HUES48 (cell line): ENCODE results near the gene HECTD1.
"Not testable (repeated sequence)": the region's sequence is repeated elsewhere in the genome, so short reads cannot be mapped to it uniquely, and the experiment has no call there.

Source experiments
- H3K27ac ChIP-seq: one replicate; pipeline ENCODE4 v1.7.0; 2013; ENCODE audit warnings: low read depth, low read length, inconsistent platforms
- H3K27me3 ChIP-seq: 2 replicates; pipeline ENCODE4 v1.6.1; 2013; ENCODE audit warnings: mild to moderate bottlenecking, low read length; ENCODE audit not compliant: control insufficient read depth, insufficient read depth
- H3K36me3 ChIP-seq: 2 replicates; pipeline ENCODE4 v1.6.1; 2013; ENCODE audit warnings: low read length; ENCODE audit not compliant: control insufficient read depth, insufficient read depth
- H3K4me1 ChIP-seq: 2 replicates; pipeline ENCODE4 v1.6.1; 2013; ENCODE audit warnings: mild to moderate bottlenecking, low read length; ENCODE audit not compliant: control insufficient read depth, insufficient read depth
- H3K4me3 ChIP-seq: 2 replicates; pipeline ENCODE4 v1.5.1; 2013; ENCODE audit warnings: mild to moderate bottlenecking, low read depth, low read length
- H3K9ac ChIP-seq: 2 replicates; pipeline ENCODE4 v1.6.1; 2013; ENCODE audit warnings: mild to moderate bottlenecking, low read depth, low read length, moderate library complexity
- H3K9me3 ChIP-seq: 2 replicates; pipeline ENCODE4 v1.6.1; 2013; ENCODE audit warnings: low read length; ENCODE audit not compliant: control insufficient read depth, insufficient read depth

HECTD1 gene

DNA sequence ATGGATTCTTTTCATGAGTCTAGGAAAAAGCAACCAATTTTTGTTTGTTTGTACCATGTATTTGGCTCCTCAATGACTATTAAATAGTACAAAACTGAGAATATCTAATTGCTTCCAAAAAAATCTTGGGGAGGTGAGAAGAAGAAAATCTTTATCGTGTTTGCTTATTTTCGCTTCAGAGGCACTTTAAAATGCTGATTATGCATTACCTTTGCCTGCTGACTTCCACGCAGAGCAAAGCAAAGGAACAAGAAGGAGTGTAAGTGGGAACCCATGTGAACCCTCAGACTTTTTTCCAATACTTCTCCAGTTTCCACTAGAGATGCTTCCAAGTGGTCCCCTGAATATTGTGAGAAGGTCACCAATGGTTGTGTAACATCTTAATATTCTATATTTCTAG, 138.2 kb downstream of the HECTD1 start:
- H3K9ac ChIP-seq = no peak overlapping the region
- H3K4me3 ChIP-seq = no peak overlapping the region
- no peak overlapping the region for H3K27ac ChIP-seq
- H3K9me3 ChIP-seq = no peaks in the 10 kb centered on the region
- no peaks in the 10 kb centered on the region for H3K27me3 ChIP-seq
- no peaks in the 10 kb centered on the region for H3K36me3 ChIP-seq
- H3K4me1 ChIP-seq = no peaks in the 10 kb centered on the region

GRCh38 chr14:31068235-31068634, 139.4 kb downstream of the HECTD1 start:
- H3K36me3 ChIP-seq = no peaks in the 10 kb centered on the region
- no peak overlapping the region for H3K27ac ChIP-seq
- no peaks in the 10 kb centered on the region for H3K27me3 ChIP-seq
- no peaks in the 10 kb centered on the region for H3K9me3 ChIP-seq
- no peaks in the 10 kb centered on the region for H3K4me1 ChIP-seq
- no peak overlapping the region for H3K4me3 ChIP-seq
- H3K9ac ChIP-seq = no peak overlapping the region

DNA sequence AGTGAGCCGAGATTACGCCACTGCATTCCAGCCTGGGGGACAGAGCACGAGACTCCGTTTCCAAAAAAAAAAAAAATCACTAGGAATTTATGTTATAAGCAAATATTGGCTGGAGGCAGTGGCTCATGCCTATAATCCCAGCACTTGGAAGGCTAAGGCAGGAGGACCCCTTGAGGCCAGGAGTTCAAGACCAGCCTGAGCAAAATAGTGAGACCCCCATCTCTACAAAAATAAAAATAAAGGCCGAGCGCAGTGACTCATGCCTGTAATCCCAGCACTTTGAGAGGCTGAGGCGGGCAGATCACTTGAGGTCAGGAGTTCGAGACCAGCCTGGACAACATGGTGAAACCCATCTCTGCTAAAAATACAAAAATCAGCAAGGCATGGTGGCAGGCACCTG, 144.7 kb downstream of the HECTD1 start:
- not testable (repeated sequence) for H3K9me3 ChIP-seq, H3K27me3 ChIP-seq, H3K36me3 ChIP-seq, H3K9ac ChIP-seq, H3K27ac ChIP-seq, H3K4me3 ChIP-seq
- H3K4me1 ChIP-seq = peaks cover 18% of the 10 kb centered on the region

DNA sequence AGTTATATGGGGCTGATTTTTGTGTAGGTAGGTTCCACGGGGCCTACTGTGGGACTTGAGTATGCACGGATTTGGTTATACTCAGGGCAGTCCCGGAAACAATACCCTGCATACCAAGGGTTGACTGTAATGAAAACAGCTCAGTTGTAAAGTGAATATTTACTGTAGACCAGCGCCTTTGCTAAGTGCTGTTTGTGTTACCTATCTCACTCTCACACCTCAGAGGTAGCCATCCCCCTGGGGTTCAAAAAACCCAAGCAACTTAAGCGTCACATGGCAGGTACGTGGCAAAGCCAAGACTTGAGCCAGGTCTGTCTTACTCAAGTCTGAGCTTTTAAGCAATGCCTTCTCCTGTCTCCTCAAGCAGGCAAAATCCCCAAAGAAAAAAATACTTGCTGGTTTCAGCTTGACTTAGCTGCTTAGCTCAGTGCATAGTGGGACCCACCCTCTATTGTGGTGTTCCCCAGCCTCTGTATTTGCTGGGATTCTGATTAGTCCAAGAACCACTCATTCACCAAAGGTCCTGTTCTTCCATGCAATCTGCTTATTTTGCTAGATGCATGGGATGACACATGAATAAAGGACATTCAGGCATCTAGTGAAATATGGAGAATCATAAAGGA, 147.2 kb downstream of the HECTD1 start:
- no peak overlapping the region for H3K4me3 ChIP-seq
- peak overlapping the region; percentile 74 for H3K27ac ChIP-seq
- no peaks in the 10 kb centered on the region for H3K9me3 ChIP-seq
- no peaks in the 10 kb centered on the region for H3K27me3 ChIP-seq
- no peaks in the 10 kb centered on the region for H3K36me3 ChIP-seq
- H3K4me1 ChIP-seq = peaks cover 18% of the 10 kb centered on the region
- no peak overlapping the region; the same call in 1 of the 2 replicates for H3K9ac ChIP-seq

GRCh38 chr14:31059152-31059924, 148.3 kb downstream of the HECTD1 start:
- H3K9ac ChIP-seq = peak overlapping the region; percentile 5; the same call in 1 of the 2 replicates
- no peak overlapping the region for H3K4me3 ChIP-seq
- H3K36me3 ChIP-seq = no peaks in the 10 kb centered on the region
- peak overlapping the region; percentile 80 for H3K27ac ChIP-seq
- peaks cover 18% of the 10 kb centered on the region for H3K4me1 ChIP-seq
- no peaks in the 10 kb centered on the region for H3K27me3 ChIP-seq
- H3K9me3 ChIP-seq = no peaks in the 10 kb centered on the region

DNA sequence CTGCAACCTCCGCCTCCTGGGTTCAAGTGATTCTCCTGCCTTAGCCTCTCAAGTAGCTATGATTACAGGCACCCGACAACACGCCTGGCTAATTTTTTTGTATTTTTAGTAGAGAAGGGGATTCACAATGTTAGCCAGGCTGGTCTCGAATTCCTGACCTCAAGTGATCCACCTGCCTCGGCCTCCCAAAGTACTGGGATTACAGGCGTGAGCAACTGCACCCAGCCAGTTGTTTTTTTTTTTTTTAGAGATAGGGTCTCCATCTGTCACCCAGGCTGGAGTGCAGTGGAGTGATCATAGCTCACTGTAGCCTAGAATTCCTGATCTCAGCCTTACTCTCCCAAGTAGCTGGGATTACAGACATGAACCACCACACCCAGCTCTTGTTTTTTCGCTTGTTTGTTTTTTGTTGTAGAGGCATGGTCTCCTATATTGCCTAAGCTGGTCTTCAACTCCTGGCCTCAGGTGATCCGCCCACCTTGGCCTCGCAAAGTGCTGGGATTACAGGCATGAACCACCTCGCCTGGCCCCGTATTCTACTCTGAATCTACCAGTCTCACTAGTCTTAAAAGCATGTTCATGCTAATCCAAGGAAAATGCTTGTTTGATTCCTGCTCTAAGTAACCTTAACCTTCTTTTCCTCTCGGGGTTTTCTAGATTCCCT, 149.8 kb downstream of the HECTD1 start:
- Histone ChIP-seq H3K4me1 (peaks cover 18% of the 10 kb centered on the region), H3K27ac (no peak overlapping the region), H3K9me3 (no peaks in the 10 kb centered on the region), H3K27me3 (no peaks in the 10 kb centered on the region), H3K4me3 (no peak overlapping the region), H3K9ac (no peak overlapping the region), H3K36me3 (no peaks in the 10 kb centered on the region)

DNA sequence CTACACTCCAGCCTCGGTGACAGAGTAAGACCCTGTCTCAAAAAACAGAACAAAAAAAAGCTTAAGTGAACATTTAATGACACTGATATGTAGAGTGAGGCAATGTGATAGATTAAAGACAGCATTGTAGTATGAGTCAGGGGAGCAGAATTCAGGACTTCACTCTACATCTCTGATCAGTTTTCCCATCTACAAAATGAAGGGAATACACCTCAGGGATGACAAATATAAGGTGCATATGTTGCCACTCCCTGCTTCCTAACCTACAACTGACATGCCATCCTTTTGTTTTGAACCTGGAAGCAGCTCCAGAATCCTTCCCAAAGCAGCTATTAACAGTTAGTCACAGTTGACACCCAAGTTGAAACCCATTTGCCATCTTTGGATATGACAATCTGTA, 150.6 kb downstream of the HECTD1 start:
- Histone ChIP-seq H3K9ac (no peak overlapping the region), H3K4me3 (no peak overlapping the region), H3K4me1 (peaks cover 18% of the 10 kb centered on the region), H3K36me3 (no peaks in the 10 kb centered on the region), H3K27me3 (no peaks in the 10 kb centered on the region), H3K9me3 (no peaks in the 10 kb centered on the region), H3K27ac (no peak overlapping the region)

DNA sequence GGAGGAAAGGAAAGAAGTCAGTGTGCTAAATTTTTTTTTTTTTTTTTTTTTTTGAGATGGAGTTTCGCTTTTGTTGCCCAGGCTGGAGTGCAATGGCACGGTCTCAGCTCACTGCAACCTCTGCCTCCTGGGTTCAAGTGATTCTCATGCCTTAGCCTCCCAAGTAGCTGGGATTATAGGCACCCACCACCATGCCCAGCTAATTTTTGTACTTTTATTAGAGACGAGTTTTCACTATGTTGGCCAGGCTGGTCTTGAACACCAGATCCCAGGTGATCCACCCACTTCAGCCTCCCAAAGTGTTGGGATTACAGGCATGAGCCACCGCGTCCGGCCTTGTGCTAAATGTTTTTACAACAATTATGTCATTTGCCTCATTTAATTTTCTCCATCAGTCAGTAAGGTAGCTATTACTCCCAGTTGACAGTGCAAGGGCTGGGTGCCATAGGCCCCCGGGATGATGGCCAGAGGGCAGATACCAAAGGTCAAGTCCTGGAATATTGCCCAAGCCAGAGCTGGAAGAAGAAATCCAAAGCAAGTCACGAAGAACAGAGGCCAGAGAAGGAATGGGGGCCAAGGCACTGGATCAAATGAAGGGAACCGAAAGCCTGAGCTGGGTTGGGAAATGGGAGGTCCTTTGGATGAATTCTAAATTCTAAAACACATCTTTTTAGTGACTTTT, 154.5 kb downstream of the HECTD1 start:
- not testable (repeated sequence) for H3K4me1 ChIP-seq, H3K27me3 ChIP-seq, H3K36me3 ChIP-seq, H3K9ac ChIP-seq, H3K27ac ChIP-seq, H3K9me3 ChIP-seq, H3K4me3 ChIP-seq

DNA sequence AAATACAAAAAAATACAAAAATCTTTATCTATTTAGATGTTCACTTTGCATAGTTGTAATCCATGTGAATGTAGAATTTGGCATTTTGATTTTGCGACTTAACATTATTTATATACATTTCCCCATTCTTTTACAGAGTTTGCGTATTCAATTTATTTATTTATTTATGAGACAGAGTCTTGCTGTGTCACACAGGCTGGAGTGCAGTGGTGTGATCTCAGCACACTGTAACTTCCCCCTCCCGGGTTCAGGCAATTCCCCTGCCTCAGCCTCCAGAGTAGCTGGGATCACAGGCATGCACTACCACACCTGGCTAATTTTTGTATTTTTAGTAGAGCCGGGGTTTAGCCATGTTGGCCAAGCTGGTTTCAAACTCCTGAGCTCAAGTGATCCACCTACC, 156.1 kb downstream of the HECTD1 start:
- Histone ChIP-seq H3K27ac (no peak overlapping the region), H3K27me3 (no peaks in the 10 kb centered on the region), H3K4me1 (no peaks in the 10 kb centered on the region), H3K36me3 (no peaks in the 10 kb centered on the region), H3K9ac (no peak overlapping the region), H3K4me3 (no peak overlapping the region), H3K9me3 (no peaks in the 10 kb centered on the region)

- H3K4me3 ChIP-seq = no peak overlapping the region
- no peaks in the 10 kb centered on the region for H3K27me3 ChIP-seq
- H3K4me1 ChIP-seq = no peaks in the 10 kb centered on the region
- H3K27ac ChIP-seq = no peak overlapping the region
- H3K9ac ChIP-seq = no peak overlapping the region
- H3K9me3 ChIP-seq = no peaks in the 10 kb centered on the region
- H3K36me3 ChIP-seq = no peaks in the 10 kb centered on the region
Observed at GRCh38 chr14:31051023-31051422, 156.6 kb downstream of the HECTD1 start.
